HG02571 (cell line): Measurements from ENCODE around the gene ATXN1.
"Not testable (repeated sequence)": the region's sequence is repeated elsewhere in the genome, so short reads cannot be mapped to it uniquely, and the experiment has no call there.

ENCODE experiments used
- ATAC-seq: cut with Tn5 transposase; IDR thresholded peaks from one replicate; pipeline ENCODE4 v1.9.1; 2021; ENCODE audit warnings: mild to moderate bottlenecking, moderate library complexity; ENCODE audit not compliant: unreplicated experiment

ATXN1 gene

GRCh38 chr6:16470502-16471221, 290.6 kb downstream of the ATXN1 start:
- ATAC-seq = no peak

DNA sequence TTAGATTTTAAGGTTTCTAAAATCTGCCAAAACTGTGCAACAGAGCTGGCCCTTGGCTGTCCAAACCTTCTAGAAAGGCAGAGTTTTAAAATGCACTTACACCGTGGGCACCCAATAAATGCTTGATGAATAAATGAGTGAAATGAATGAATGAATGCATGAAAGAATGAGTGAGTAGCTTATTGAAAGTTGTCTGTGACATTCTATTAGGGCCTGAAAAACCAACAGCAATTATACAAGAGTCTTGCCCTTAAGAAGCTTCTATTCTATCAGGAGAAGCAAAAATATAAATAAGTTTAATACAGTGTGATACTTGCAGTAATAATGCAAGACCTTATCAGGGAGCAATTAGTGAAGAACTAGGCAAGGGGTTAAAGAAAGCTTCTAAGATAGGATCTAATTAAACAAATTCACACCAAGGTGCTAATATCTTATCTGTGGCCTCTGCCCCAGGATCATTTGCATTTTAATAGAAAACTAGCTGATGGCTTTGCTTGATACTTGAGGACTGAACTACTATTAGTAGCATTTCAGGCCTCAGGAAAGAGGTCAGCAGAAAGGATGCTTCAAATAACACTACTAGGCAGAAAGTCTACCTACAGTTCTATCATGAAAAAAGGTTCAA, 292.2 kb downstream of the ATXN1 start:
- ATAC-seq = no peak

- no peak for ATAC-seq
Observed at GRCh38 chr6:16466800-16467553, 294.3 kb downstream of the ATXN1 start.

GRCh38 chr6:16464045-16464444, 297.2 kb downstream of the ATXN1 start:
- no peak for ATAC-seq

DNA sequence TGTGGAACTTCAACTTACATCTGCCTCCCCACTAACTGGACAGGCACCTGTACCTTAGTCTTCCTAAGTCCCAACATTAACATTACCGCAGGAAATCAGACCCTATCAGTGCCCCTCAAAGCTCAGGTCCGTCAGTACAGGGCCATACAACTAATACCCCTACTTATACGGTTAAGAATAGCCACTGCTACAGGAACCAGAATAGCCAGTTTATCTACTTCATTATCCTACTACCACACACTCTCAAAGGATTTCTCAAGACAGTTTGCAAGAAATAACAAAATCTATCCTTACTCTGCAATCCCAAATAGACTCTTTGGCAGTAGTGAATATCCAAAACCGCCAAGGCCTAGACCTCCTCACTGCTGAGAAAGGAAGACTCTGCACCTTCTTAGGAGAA, 298.0 kb downstream of the ATXN1 start:
- ATAC-seq = not testable (repeated sequence)

DNA sequence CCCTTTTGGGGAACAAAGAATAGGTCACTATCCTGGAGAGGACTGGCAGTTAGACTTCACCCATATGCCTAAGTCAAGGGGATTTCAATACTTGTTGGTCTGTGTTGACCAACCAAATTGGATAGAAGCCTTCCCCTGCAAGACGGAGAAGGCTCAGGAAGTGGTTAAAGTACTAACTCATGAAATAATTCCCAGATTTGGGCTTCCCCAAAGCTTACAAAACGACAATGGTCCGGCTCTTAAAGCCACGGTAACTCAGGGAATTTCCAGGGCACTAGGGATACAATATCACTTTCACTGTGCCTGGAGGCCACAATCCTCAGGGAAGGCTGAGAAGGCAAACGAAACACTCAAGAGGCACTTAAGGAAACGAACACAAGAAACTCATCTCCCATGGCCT, 299.8 kb downstream of the ATXN1 start:
- no peak for ATAC-seq

- not testable (repeated sequence) for ATAC-seq
Observed at GRCh38 chr6:16459472-16459871, 301.8 kb downstream of the ATXN1 start.

GRCh38 chr6:16452348-16452747, 308.9 kb downstream of the ATXN1 start:
- no peak for ATAC-seq

DNA sequence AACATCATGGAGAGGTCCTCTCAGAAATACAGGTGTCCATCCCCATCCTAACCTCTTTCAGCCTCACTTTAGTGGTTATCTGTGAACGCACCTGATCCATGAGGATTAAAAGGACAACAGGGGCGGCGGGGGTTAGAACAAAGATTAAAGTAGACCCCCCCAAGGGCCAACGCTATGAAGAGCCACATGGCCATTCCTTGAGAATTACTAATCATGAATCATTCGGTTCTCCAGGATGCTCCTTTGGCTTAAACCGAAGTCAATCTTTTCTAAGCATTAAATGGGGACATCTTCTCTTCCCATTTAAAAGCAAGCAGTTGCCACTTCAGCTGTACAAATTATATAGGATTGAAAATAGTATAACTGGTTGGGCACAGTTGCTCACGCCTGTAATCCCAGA, 310.4 kb downstream of the ATXN1 start:
- ATAC-seq = no peak

DNA sequence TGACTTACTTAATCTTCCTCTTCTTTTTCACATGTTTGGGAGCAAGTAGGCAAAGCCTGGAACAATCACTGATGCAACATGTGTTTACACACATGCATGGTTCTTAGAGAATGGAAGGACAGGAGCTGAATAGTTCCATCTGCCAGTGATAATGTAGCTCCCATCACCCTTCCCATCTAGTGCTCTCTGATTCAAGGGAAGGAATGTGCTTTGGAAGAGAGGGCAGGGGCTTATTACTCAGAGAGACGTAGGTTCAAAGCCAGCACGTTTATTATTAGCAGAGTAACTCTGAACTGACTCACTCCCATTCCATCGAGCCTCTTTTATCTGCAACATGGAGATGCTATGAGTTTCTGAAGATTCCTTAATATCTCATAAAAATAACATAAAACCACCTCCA, 311.0 kb downstream of the ATXN1 start:
- ATAC-seq = no peak

DNA sequence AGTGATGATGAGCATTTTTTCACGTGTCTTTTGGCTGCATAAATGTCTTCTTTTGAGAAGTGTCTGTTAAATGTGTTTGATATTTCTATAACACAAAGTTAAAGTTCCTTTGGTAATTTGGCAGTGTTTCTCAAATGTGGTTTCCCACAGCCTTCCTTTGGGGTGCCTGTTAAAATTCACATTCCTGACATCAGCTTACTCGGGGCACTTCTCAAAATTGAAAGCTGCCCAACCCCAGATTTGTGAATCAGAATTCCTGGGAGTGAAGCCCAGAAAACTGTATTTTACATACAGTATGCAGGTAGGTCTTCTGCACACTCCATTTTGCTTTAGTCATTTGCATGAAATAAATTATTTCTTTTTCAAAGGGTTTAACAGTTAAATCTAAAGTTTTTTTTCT, 315.0 kb downstream of the ATXN1 start:
- no peak for ATAC-seq

- no peak for ATAC-seq
Observed at GRCh38 chr6:16442031-16442430, 319.2 kb downstream of the ATXN1 start.

- ATAC-seq = no peak
Observed at GRCh38 chr6:16441262-16441661, 320.0 kb downstream of the ATXN1 start.

GRCh38 chr6:16440636-16441212, 320.5 kb downstream of the ATXN1 start:
- no peak for ATAC-seq

GRCh38 chr6:16438718-16439591, 322.3 kb downstream of the ATXN1 start:
- ATAC-seq = no peak

DNA sequence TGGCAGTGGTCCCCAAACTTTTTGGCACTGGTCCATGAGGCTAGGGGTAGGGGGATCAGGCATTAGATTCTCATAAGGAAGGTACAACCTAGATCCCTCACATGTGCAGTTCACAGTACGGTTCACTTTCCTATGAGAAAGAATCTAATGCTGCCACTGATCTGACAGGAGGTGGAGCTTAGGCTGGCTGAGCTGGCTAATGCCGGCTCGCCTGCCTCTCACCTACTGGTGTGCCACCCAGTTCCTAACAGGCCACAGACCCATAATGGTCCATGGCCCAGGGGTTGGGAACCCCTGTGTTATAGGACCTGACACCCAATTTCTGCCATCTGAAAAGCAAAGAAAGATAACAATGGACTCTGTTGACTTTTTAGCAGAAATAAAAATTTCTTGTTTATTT, 323.3 kb downstream of the ATXN1 start:
- no peak for ATAC-seq

GRCh38 chr6:16437095-16437494, 324.2 kb downstream of the ATXN1 start:
- no peak for ATAC-seq

DNA sequence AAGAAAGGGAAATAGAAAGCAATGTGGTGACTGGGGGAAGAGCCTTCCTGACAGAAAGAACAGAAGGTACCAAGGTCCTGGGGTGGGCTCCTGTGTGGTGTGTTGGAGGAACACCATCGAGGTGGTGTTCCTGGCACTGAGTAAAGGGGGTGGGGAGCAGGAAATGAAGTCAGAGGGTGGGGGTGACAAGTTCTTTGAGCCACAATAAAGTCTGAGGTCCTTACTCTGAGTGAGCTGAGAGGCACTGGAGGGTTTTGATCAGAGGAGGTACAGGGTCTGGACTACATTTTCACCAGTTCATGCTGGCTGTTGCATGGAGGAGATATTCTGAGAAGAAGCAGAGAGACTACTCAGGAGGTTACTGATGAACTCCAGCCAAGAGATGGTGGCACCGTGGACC, 324.7 kb downstream of the ATXN1 start:
- no peak for ATAC-seq

DNA sequence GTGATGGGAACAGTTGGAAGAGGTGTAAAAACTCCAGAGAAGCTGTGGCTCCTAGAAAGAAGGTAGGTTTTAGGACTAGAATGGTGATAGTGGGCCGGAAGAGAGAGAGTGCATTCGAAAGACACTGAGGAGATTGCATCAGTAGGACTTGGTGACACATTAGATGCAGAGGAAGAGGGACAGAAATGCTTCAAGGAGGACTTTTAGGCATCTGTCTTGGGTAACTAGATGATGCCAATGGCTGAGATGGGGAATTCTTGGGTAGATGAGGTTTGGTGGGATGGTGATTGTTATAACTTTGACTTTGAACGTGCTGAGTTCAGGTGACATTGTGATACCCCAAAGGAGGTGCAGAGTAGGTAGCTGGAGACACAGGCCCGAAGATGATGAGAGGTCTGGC, 326.4 kb downstream of the ATXN1 start:
- ATAC-seq = no peak

DNA sequence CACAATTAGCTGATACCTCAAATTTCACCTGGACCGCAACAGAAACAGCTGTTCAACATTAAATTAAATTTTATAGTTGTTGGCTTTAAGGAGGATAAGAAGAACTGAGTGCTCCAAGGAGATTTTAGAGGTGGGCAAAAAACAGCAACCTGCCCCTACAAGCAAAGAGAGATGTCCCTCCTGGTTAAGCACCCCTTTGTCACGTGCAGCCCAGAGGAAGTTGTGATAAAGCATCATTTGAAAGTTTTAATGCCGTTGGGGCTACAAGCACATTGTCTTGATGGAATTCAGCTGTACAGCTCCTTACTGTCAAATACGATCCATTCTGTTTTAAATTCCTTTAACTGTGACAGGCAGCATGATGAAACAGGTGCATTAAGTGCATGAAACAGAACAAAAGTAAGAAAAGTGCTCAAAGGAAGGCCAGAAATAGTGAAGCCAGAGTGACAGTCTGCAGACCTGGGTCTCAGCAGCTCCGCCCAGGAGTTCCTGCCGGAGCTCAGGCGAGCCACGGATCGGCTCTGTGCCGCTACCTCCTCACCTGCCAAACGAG, 327.8 kb downstream of the ATXN1 start:
- no peak for ATAC-seq
